ENCODE results near the gene ZNF148.

GRCh38 chr3:125351814-125352456 is 23.2 kb downstream of the ZNF148 start:
- TF ChIP-seq CTCF (IDR thresholded peaks at IDR 0.05; ENCODE audit: low read length) (no peak), EZH2 (optimal IDR thresholded peaks at IDR 0.05; ENCODE audit: low read depth, low read length) (no peak), EZH2phosphoT487 (IDR thresholded peaks at IDR 0.05; ENCODE audit: low read length) (no peak)
